Upper lobe of left lung (tissue), 6 donors: ENCODE data around the gene ADAP1. TPM values are rescaled to one million over a fixed set of nuclear protein-coding genes. Genes with fewer than 3 reads are reported as not detected.
A peak's percentile ranks its signal among the peaks of the same experiment; 100 is the strongest.
"Not testable (repeated sequence)": the region's sequence is repeated elsewhere in the genome, so short reads cannot be mapped to it uniquely, and the experiment has no call there.

Experiments
- ATAC-seq, 2 donors: fragments of 200-7000 bp; cut with Tn5 transposase; one replicate each; pipeline ENCODE4 v1.9.1; 2022; ENCODE audit warnings: mild to moderate bottlenecking in 2 of 2, moderate library complexity in 2 of 2; ENCODE audit not compliant: low FRiP score in 2 of 2
- DNase-seq, 2 donors: peaks; one replicate each; pipeline ENCODE4 v3.0.0-alpha.2; 2019 to 2020
- H3K27ac ChIP-seq, 4 donors: fragments of 200-600 bp; sonication (generic); one replicate each; pipeline ENCODE4 v1.5.1; 2016 to 2019
- H3K27me3 ChIP-seq, 4 donors: fragments of 200-600 bp; sonication (generic); one replicate each; pipeline ENCODE4 v1.5.1; 2017 to 2019
- H3K36me3 ChIP-seq, 4 donors: fragments of 200-600 bp; sonication (generic); one replicate each; pipeline ENCODE4 v1.5.1; 2016 to 2019
- H3K4me1 ChIP-seq, 4 donors: fragments of 200-600 bp; sonication (generic); one replicate each; pipeline ENCODE4 v1.5.1; 2018 to 2019
- H3K4me3 ChIP-seq, 4 donors: fragments of 200-600 bp; sonication (generic); one replicate each; pipeline ENCODE4 v1.5.1; 2017 to 2019; ENCODE audit warnings: mild to moderate bottlenecking in 2 of 4, moderate library complexity in 1 of 4
- H3K9me3 ChIP-seq, 4 donors: fragments of 200-600 bp; sonication (generic); one replicate each; pipeline ENCODE4 v1.5.1; 2018 to 2019
- CTCF ChIP-seq, 6 experiments: fragments of 450-650 bp in 4 of 6; fragments of 200-600 bp in 2 of 6; sonication (generic) in 2 of 6; IDR thresholded peaks; one replicate each; pipeline ENCODE4 v1.5.1; 2016 to 2019; ENCODE audit warnings: antibody characterized with exemption in 6 of 6
- EP300 ChIP-seq, 4 donors: sonication (generic); formaldehyde crosslinking; IDR thresholded peaks; one replicate each; pipeline ENCODE4 v1.5.1; 2017; ENCODE audit warnings: antibody characterized with exemption in 4 of 4, control low read depth in 2 of 4
- POLR2A ChIP-seq, 4 donors: fragments of 450-650 bp; IDR thresholded peaks; one replicate each; pipeline ENCODE4 v1.5.1; 2016 to 2017; ENCODE audit warnings: antibody characterized with exemption in 4 of 4, mild to moderate bottlenecking in 2 of 4
- POLR2AphosphoS5 ChIP-seq, 2 donors: sonication (generic); formaldehyde crosslinking; IDR thresholded peaks; one replicate each; pipeline ENCODE4 v1.5.1; 2017; ENCODE audit warnings: antibody characterized with exemption in 2 of 2
- WGBS, 2 donors: methylation state at CpG; one replicate each; pipeline ENCODE4 v1.1.5; 2017 to 2018; 5-methylcytosine and 5-hydroxymethylcytosine counted together
- total RNA-seq, 6 donors: library from RNA; depleted of rRNA in 4 of 6; stranded (reverse); fragments of >200 nt in 4 of 6; gene quantifications; one replicate each; pipeline versions ENCODE4 v1.1.0 to v1.2.1, GENCODE V29; 2016 to 2021
- donor health status: DM: no; HTN: no; CAD: no; lungs with moderate emphysema.
- donor health status: DM: no; HTN: yes; CAD: no; lungs with severe emphysema.

ADAP1 gene
- total RNA-seq, 6 donors from 2014 or later, result 31.0 to 109 (median 37.5) TPM

GRCh38 chr7:927031-927671, 27.3 kb downstream of the ADAP1 start:
- H3K27me3 ChIP-seq, result no peaks in the 10 kb centered on the region
- 76 to 79% methylated on average over 11 to 18 of the region's 21 CpGs for WGBS, 2 donors
- ATAC-seq, result no peak

GRCh38 chr7:926061-927030, 28.1 kb downstream of the ADAP1 start:
- TF ChIP-seq POLR2A (IDR thresholded peaks at IDR 0.05), result no peak
- TF ChIP-seq EP300 (IDR thresholded peaks at IDR 0.05), result no peak
- no peaks in the 10 kb centered on the region for H3K9me3 ChIP-seq
- peak overlapping the region in 1 of 4 donors; percentile 22 for H3K27ac ChIP-seq
- no peaks in the 10 kb centered on the region for H3K36me3 ChIP-seq
- no peak overlapping the region for H3K4me3 ChIP-seq
- WGBS, 2 donors, result 82 to 87% methylated on average over 4 to 43 of the region's 47 CpGs
- H3K4me1 ChIP-seq, result peaks cover 7 to 37% (median 31%) of the 10 kb centered on the region in 4 donors
- no peaks in the 10 kb centered on the region for H3K27me3 ChIP-seq
- peak; percentile 18 to 77 for DNase-seq
- ATAC-seq, result no peak

More at GRCh38 chr7:927031-927671, 27.3 kb downstream of the ADAP1 start:
- peak; percentile 19 to 67 for DNase-seq
- H3K9me3 ChIP-seq, result no peaks in the 10 kb centered on the region
- no peak overlapping the region for H3K4me3 ChIP-seq
- peaks cover 7 to 32% (median 26%) of the 10 kb centered on the region in 4 donors for H3K4me1 ChIP-seq
- no peak for TF ChIP-seq CTCF (IDR thresholded peaks at IDR 0.05)
- no peak for TF ChIP-seq EP300 (IDR thresholded peaks at IDR 0.05)
- no peak for TF ChIP-seq POLR2A (IDR thresholded peaks at IDR 0.05)
- no peak for TF ChIP-seq POLR2AphosphoS5 (IDR thresholded peaks at IDR 0.05)
- H3K36me3 ChIP-seq, result no peaks in the 10 kb centered on the region
- no peak overlapping the region for H3K27ac ChIP-seq

GRCh38 chr7:925601-926000, 28.9 kb downstream of the ADAP1 start:
- Histone ChIP-seq H3K9me3 (no peaks in the 10 kb centered on the region), H3K27ac (peak overlapping the region in 1 of 4 donors; percentile 22), H3K36me3 (no peaks in the 10 kb centered on the region), H3K4me1 (peaks cover 7 to 37% (median 31%) of the 10 kb centered on the region in 4 donors), H3K27me3 (no peaks in the 10 kb centered on the region), H3K4me3 (no peak overlapping the region)
- TF ChIP-seq POLR2A (IDR thresholded peaks at IDR 0.05) (no peak), EP300 (IDR thresholded peaks at IDR 0.05) (no peak), CTCF (IDR thresholded peaks at IDR 0.05) (no peak), POLR2AphosphoS5 (IDR thresholded peaks at IDR 0.05) (no peak)
- DNase-seq, result peak; percentile 63 to 84
- WGBS, 2 donors, result 47 to 69% methylated on average over 3 to 15 of the region's 18 CpGs
- no peak for ATAC-seq

- Histone ChIP-seq H3K4me3 (no peak overlapping the region), H3K36me3 (no peaks in the 10 kb centered on the region), H3K27me3 (no peaks in the 10 kb centered on the region), H3K27ac (peak overlapping the region in 2 of 4 donors; percentile 4 to 21), H3K4me1 (peaks cover 7 to 37% (median 31%) of the 10 kb centered on the region in 4 donors), H3K9me3 (no peaks in the 10 kb centered on the region)
- 65 to 69% methylated on average over 19 to 21 of the region's 24 CpGs for WGBS, 2 donors
- ATAC-seq (no peak), DNase-seq (peak; percentile 46 to 76)
- no peak for TF ChIP-seq CTCF (IDR thresholded peaks at IDR 0.05)
- no peak for TF ChIP-seq POLR2AphosphoS5 (IDR thresholded peaks at IDR 0.05)
- TF ChIP-seq EP300 (IDR thresholded peaks at IDR 0.05), result no peak
- TF ChIP-seq POLR2A (IDR thresholded peaks at IDR 0.05), result no peak
Observed at GRCh38 chr7:924541-925231, 29.8 kb downstream of the ADAP1 start.

- not testable (repeated sequence) for DNase-seq, H3K27me3 ChIP-seq, H3K9me3 ChIP-seq, ATAC-seq, H3K36me3 ChIP-seq
- Histone ChIP-seq H3K27ac (peak overlapping the region in 2 of 4 donors; percentile 69 to 76), H3K4me3 (peak overlapping the region in 1 of 4 donors; percentile 34), H3K4me1 (peaks cover 7 to 37% (median 31%) of the 10 kb centered on the region in 4 donors)
- WGBS, 2 donors, result 91% methylated on average over 9 of the region's 25 CpGs; no CpG with 5 or more reads in 1 of the 2 donors
Observed at GRCh38 chr7:924042-924441, 30.4 kb downstream of the ADAP1 start.
